HTR-8/SVneo (cell line): ENCODE data around the gene SCYGR8.
"Not testable (repeated sequence)": the region's sequence is repeated elsewhere in the genome, so short reads cannot be mapped to it uniquely, and the experiment has no call there.

Source experiments
- DNase-seq: peaks from one replicate; pipeline ENCODE4 v3.0.0; 2011; ENCODE audit warnings: low spot score, mixed read lengths; ENCODE audit not compliant: insufficient read length
- FAIRE-seq: peaks from 2 replicates; lab custom pipeline; 2011; peaks lifted over from hg19 to GRCh38; lab: Jason Lieb, UNC

The SCYGR8 gene

GRCh38 chr2:227745594-227745993, at the start of gene SCYGR8:
SCYGR8 (plus strand) TSS chr2:227745894; CDS start chr2:227745894, 0 bp downstream.
- FAIRE-seq: peak; percentile 36
- no peak for DNase-seq

- DNase-seq: no peak
- no peak for FAIRE-seq
These were observed 48.6 kb upstream of the SCYGR8 start for GRCh38 chr2:227696990-227697679.

- FAIRE-seq: no peak
- DNase-seq: no peak
These were observed 44.1 kb upstream of the SCYGR8 start for GRCh38 chr2:227701556-227701955.

- FAIRE-seq: peak; percentile 49
These were observed 42.4 kb upstream of the SCYGR8 start for GRCh38 chr2:227703280-227703732.

GRCh38 chr2:227703961-227704360, 41.7 kb upstream of the SCYGR8 start:
- DNase-seq (peak; percentile 45), FAIRE-seq (no peak)

More at GRCh38 chr2:227703280-227703732, 42.4 kb upstream of the SCYGR8 start:
- peak; percentile 62 for DNase-seq

- DNase-seq (no peak), FAIRE-seq (no peak)
These were observed 38.8 kb upstream of the SCYGR8 start for GRCh38 chr2:227706859-227707258.

GRCh38 chr2:227707390-227707789, 38.3 kb upstream of the SCYGR8 start:
- FAIRE-seq (no peak), DNase-seq (no peak)

GRCh38 chr2:227710986-227711385, 34.7 kb upstream of the SCYGR8 start:
- no peak for DNase-seq
- no peak for FAIRE-seq

GRCh38 chr2:227713291-227713690, 32.4 kb upstream of the SCYGR8 start:
- DNase-seq (no peak), FAIRE-seq (no peak)

- no peak for FAIRE-seq
These were observed 29.2 kb upstream of the SCYGR8 start for GRCh38 chr2:227716501-227716900.

GRCh38 chr2:227717687-227718567, 27.8 kb upstream of the SCYGR8 start, which contains the start of gene SLC19A3:
SLC19A3 (minus strand) TSS chr2:227718028; CDS start chr2:227702318, 15,710 bp downstream.
- DNase-seq (peak; percentile 76), FAIRE-seq (no peak)

More at GRCh38 chr2:227716501-227716900, 29.2 kb upstream of the SCYGR8 start:
- DNase-seq: no peak

- no peak for DNase-seq
- FAIRE-seq: no peak
These were observed 26.1 kb upstream of the SCYGR8 start for GRCh38 chr2:227719641-227720040.

- FAIRE-seq: no peak
- DNase-seq: no peak
These were observed 25.0 kb upstream of the SCYGR8 start for GRCh38 chr2:227720680-227721079.

- not testable (repeated sequence) for DNase-seq, FAIRE-seq
These were observed 22.9 kb upstream of the SCYGR8 start for GRCh38 chr2:227722821-227723220.

GRCh38 chr2:227724394-227725039, 21.2 kb upstream of the SCYGR8 start, which contains the start of gene SCYGR6:
SCYGR6 (minus strand) TSS chr2:227724757; CDS start chr2:227724757, 0 bp downstream.
- DNase-seq (no peak), FAIRE-seq (no peak)

- FAIRE-seq (no peak), DNase-seq (no peak)
These were observed 17.7 kb upstream of the SCYGR8 start, which contains the start of gene SCYGR7 for GRCh38 chr2:227728035-227728434. SCYGR7 (plus strand) TSS chr2:227728335; CDS start chr2:227728335, 0 bp downstream.

GRCh38 chr2:227739351-227739750, 6.3 kb upstream of the SCYGR8 start:
- no peak for DNase-seq
- no peak for FAIRE-seq

- FAIRE-seq, DNase-seq: not testable (repeated sequence)
These were observed 5.0 kb upstream of the SCYGR8 start for GRCh38 chr2:227740705-227741104.

- FAIRE-seq: peak; percentile 31
These were observed 2.4 kb downstream of the SCYGR8 start for GRCh38 chr2:227748079-227748478.

GRCh38 chr2:227756261-227756660, 10.6 kb downstream of the SCYGR8 start:
- FAIRE-seq, DNase-seq: not testable (repeated sequence)

More at GRCh38 chr2:227748079-227748478, 2.4 kb downstream of the SCYGR8 start:
- no peak for DNase-seq
